Activated T-helper 17 cell treated with anti-CD3 and anti-CD28 coated beads, Interleukin-2, amount 50 U/mL, for 72 hours (primary cell): ENCODE results near the gene NME3. TPM values are rescaled to one million over a fixed set of nuclear protein-coding genes. Genes with fewer than 3 reads are reported as not detected.

ENCODE experiments used
- ATAC-seq: fragments of 150-1000 bp; cut with Tn5 transposase; replicated peaks from 2 replicates; pipeline ENCODE4 v1.10.0; 2021; ENCODE audit warnings: mild to moderate bottlenecking, moderate library complexity
- H3K27ac Mint-ChIP-seq: one replicate; pipeline ENCODE4 v1.8.0; 2022; ENCODE audit warnings: mixed read lengths
- H3K27me3 Mint-ChIP-seq: one replicate; pipeline ENCODE4 v1.8.0; 2022; ENCODE audit warnings: mixed read lengths
- H3K36me3 Mint-ChIP-seq: one replicate; pipeline ENCODE4 v1.8.0; 2022; ENCODE audit warnings: low read depth, mild to moderate bottlenecking, mixed read lengths
- H3K4me1 Mint-ChIP-seq: one replicate; pipeline ENCODE4 v1.8.0; 2022; ENCODE audit warnings: mixed read lengths
- H3K4me3 Mint-ChIP-seq: one replicate; pipeline ENCODE4 v1.8.0; 2022; ENCODE audit warnings: mild to moderate bottlenecking, mixed read lengths
- H3K9me3 Mint-ChIP-seq: one replicate; pipeline ENCODE4 v1.8.0; 2022; ENCODE audit warnings: mixed read lengths
- total RNA-seq, 2 donors: library from RNA; stranded (reverse); gene quantifications; one replicate each; pipeline ENCODE4 v1.2.3, GENCODE V29; 2022

NME3 gene
- total RNA-seq, 2 donors from 2014 or later: 39.3 to 39.9 TPM

DNA sequence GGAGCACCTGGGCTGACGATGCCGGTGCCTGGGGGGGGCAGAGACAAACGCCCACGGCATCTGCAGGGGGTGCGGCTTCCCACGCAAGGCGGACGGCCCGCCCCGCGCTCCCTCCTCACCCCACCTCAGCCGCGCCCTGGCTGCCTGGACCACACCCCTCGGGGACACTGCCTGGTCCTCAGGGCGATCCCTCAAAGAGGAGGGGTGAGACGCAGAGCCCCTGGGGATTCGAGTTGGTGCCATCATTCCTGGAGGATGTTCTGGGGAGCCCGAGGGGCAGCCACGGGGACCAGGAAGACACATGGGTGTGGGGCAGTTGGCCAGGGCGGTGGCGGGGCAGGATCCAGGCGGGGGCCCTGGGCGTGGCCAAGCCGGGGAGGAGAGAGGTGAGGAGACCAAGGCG, 18.3 kb upstream of the NME3 start:
- H3K27ac Mint-ChIP-seq: no peak overlapping the region
- peaks cover 13% of the 10 kb centered on the region for H3K36me3 Mint-ChIP-seq
- no peaks in the 10 kb centered on the region for H3K9me3 Mint-ChIP-seq
- ATAC-seq: no peak
- no peak overlapping the region for H3K4me3 Mint-ChIP-seq
- peaks cover 3% of the 10 kb centered on the region for H3K4me1 Mint-ChIP-seq
- H3K27me3 Mint-ChIP-seq: no peaks in the 10 kb centered on the region

DNA sequence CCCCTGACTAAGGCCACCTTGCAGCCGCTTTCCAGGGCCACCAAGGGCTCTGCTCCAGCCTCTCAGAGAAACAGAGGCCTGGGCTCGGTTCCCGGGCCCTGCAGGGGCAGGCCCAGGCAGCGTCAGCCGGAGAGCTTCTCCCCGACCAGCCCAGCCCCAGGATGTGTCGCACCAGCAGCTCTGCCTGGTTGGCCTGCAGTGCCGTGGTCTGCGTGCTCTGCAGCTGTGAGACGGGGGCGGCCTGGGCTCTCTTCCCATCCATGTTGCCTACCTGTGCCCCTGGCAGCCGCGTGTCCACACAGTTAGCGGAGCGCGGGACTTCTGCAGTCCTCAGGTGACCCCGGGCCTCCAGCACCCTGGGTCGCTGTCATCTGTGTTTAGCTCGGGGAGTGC, 17.4 kb upstream of the NME3 start:
- H3K27me3 Mint-ChIP-seq: no peaks in the 10 kb centered on the region
- H3K4me1 Mint-ChIP-seq: peaks cover 3% of the 10 kb centered on the region
- no peak overlapping the region for H3K4me3 Mint-ChIP-seq
- peaks cover 13% of the 10 kb centered on the region for H3K36me3 Mint-ChIP-seq
- no peak overlapping the region for H3K27ac Mint-ChIP-seq
- no peak for ATAC-seq
- H3K9me3 Mint-ChIP-seq: no peaks in the 10 kb centered on the region

- Mint-ChIP-seq H3K36me3 (peaks cover 13% of the 10 kb centered on the region), H3K4me3 (no peak overlapping the region), H3K9me3 (no peaks in the 10 kb centered on the region), H3K27ac (no peak overlapping the region), H3K4me1 (peaks cover 3% of the 10 kb centered on the region), H3K27me3 (no peaks in the 10 kb centered on the region)
- no peak for ATAC-seq
These were observed 16.9 kb upstream of the NME3 start for GRCh38 chr16:1788095-1788707.

GRCh38 chr16:1787322-1788094, 16.2 kb upstream of the NME3 start:
- peaks cover 3% of the 10 kb centered on the region for H3K4me1 Mint-ChIP-seq
- H3K4me3 Mint-ChIP-seq: no peak overlapping the region
- H3K27me3 Mint-ChIP-seq: no peaks in the 10 kb centered on the region
- H3K27ac Mint-ChIP-seq: no peak overlapping the region
- peaks cover 13% of the 10 kb centered on the region for H3K36me3 Mint-ChIP-seq
- H3K9me3 Mint-ChIP-seq: no peaks in the 10 kb centered on the region
- ATAC-seq: no peak

DNA sequence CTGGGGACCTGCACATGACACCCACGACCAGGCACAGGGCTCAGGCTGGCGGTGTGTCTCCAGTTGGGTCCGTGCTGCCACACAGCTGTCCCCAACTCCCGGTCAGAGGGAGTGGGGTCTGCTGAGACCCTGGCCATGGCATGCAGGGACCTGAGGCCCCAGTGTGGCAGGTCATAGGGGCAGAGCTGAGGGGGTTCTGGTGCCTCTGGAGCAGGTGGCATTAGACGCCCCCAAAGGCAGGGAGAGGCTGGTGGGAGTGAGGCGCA, 15.6 kb upstream of the NME3 start:
- Mint-ChIP-seq H3K36me3 (peaks cover 13% of the 10 kb centered on the region), H3K27ac (no peak overlapping the region), H3K27me3 (no peaks in the 10 kb centered on the region), H3K4me1 (peaks cover 3% of the 10 kb centered on the region), H3K9me3 (no peaks in the 10 kb centered on the region), H3K4me3 (no peak overlapping the region)
- ATAC-seq: no peak

DNA sequence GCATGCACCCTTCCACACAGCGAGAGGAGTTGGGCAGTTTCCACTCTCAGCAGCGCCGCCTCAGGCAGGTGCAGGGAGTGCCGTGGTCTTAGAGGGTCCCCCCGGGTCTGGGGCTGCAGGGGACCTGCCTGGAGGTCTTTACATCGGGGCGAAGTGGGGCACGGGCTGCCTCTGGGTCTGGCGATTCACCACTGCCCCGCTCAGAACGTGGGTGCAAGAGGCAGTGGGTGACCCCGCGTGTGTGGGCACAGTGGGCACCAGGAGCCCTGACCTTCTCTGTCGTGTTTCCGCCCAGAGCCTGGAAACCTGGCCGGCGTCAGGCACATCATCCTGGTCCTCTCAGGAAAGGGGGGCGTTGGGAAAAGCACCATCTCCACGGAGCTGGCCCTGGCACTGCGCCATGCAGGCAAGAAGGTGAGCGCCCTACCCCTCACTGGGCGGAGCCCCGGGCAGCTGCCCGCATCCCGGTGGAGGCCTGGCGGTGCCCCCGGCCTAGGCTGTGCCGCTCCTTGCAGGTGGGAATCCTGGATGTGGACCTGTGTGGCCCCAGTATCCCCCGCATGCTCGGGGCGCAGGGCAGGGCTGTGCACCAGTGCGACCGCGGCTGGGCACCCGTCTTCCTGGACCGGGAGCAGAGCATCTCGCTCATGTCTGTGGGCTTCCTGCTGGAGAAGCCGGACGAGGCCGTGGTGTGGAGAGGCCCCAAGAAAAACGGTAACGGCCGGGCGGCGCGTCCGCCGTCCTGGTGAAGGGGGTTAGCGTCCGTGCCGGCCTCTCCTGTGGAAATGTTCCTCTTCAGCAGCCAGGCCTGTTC, 15.1 kb upstream of the NME3 start:
- no peak overlapping the region for H3K4me3 Mint-ChIP-seq
- no peaks in the 10 kb centered on the region for H3K9me3 Mint-ChIP-seq
- peaks cover 3% of the 10 kb centered on the region for H3K4me1 Mint-ChIP-seq
- H3K27ac Mint-ChIP-seq: no peak overlapping the region
- no peaks in the 10 kb centered on the region for H3K27me3 Mint-ChIP-seq
- ATAC-seq: no peak
- H3K36me3 Mint-ChIP-seq: peaks cover 13% of the 10 kb centered on the region

DNA sequence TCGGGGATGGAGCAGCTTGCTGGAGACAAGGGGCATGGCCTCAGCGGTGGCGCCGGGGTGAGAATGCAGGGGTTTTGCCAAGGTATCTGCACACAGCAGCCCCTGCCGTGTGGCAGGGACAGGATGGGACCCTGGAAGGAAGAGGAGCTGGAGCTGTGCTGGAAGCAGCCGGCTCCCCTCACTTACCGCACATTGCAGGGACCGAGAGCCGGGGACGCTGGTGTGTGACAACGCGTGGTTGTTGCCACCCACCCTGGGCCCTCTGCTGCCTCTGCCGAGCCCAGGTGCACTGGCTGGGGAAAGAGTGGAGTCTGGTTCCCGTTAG, 14.5 kb upstream of the NME3 start:
- Mint-ChIP-seq H3K4me3 (no peak overlapping the region), H3K36me3 (peaks cover 20% of the 10 kb centered on the region), H3K4me1 (peaks cover 3% of the 10 kb centered on the region), H3K27ac (no peak overlapping the region), H3K9me3 (no peaks in the 10 kb centered on the region), H3K27me3 (no peaks in the 10 kb centered on the region)
- no peak for ATAC-seq

- H3K4me1 Mint-ChIP-seq: peaks cover 3% of the 10 kb centered on the region
- no peaks in the 10 kb centered on the region for H3K9me3 Mint-ChIP-seq
- no peak overlapping the region for H3K27ac Mint-ChIP-seq
- H3K4me3 Mint-ChIP-seq: peak overlapping the region; percentile 50
- no peak for ATAC-seq
- no peaks in the 10 kb centered on the region for H3K27me3 Mint-ChIP-seq
- peaks cover 21% of the 10 kb centered on the region for H3K36me3 Mint-ChIP-seq
These were observed 13.9 kb upstream of the NME3 start for GRCh38 chr16:1784977-1785845.

DNA sequence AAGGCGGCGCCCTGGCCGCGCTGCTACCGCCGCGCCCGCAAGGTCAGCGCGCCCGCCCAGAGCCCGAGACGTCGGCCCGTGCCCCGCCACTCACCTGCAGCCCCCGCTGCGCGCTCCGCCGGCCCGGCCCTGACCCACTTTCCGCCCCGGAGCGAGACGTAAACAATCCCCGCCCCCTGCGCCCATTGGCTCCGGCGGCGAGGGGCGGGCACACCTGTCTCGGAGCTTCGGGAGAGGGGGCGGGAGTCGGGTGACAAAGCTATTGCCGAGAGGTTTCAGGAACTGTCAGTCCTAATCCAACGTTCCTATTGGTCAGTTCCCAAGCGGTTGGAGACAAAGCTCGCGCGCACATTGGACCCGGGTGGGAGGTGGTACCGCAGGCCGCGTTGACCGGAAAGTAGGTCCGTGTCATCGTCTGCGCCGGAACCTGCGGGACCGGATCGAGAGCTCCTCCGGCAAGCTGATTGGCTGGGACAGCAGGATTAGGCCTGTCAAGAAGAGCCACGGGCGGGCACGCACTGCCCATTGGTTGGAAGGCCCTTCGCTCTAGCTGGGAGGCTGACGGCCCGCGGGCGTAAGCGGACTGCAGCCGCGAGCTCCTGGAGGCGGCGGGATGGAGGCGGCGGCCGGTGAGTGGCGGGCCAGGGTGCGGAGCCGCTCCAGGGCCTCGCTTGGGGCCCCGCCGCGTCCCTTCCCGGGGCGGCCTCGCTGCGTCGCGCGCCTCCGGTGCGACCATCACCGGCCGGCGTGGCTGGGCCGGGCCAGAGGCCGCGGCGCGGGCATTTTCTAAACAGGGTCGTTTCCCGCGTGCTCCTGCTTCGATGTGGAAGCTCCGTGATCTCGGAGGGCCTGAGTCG, 11.3 kb upstream of the NME3 start, which contains the start of the genes NUBP2 and SPSB3:
TSS of gene NUBP2 (plus strand) at position 553 of the 857 bp plus-strand sequence. CDS start at position 614, 61 bp downstream.
TSS of gene SPSB3 (minus strand) at position 164 of the 857 bp plus-strand sequence. CDS start 1,088 bp downstream, outside the sequence.
- ATAC-seq: peak; percentile 94
- peak within 1 kb of the TSS; percentile 88 for H3K27ac Mint-ChIP-seq
- H3K27me3 Mint-ChIP-seq: no peaks in the 10 kb centered on the region
- no peaks in the 10 kb centered on the region for H3K4me1 Mint-ChIP-seq
- peaks cover 14% of the 10 kb centered on the region for H3K36me3 Mint-ChIP-seq
- no peaks in the 10 kb centered on the region for H3K9me3 Mint-ChIP-seq
- peak within 1 kb of the TSS; percentile 89 for H3K4me3 Mint-ChIP-seq

DNA sequence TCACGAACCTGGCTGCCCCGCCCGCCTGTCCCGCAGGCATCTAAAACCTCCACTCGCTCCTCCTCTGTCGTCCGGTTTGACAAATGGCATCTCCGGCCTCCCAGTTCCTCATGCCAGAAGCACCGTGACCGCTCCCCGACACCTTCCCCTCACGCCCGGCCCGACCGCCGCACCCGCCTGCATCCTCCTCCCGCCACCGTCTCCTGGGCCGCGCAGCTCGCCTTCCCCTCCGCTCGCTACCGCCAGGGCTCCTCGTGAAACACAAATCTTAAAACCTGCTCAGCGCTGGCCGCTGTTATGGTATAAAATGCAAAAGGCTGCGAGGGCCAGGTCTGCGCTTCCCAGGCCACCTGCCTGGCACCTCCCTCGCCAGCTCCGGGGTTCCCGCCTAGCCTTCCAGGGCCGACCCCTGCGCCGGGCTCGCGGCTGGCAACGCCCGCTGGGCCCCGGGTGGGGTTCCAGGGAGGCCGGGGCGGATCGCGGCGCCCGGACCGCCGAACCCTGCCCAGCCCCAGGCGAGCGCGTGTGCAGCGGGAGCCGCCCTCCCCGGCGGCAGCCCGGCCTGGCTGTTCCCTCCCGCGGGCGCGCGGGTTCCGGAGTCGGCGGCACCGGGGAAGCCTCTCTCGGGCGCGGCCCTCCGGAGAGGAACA, 10.5 kb upstream of the NME3 start:
- no peaks in the 10 kb centered on the region for H3K27me3 Mint-ChIP-seq
- peaks cover 14% of the 10 kb centered on the region for H3K36me3 Mint-ChIP-seq
- no peaks in the 10 kb centered on the region for H3K4me1 Mint-ChIP-seq
- no peak for ATAC-seq
- peak overlapping the region; percentile 67 for H3K27ac Mint-ChIP-seq
- H3K9me3 Mint-ChIP-seq: no peaks in the 10 kb centered on the region
- H3K4me3 Mint-ChIP-seq: peak overlapping the region; percentile 89

- Mint-ChIP-seq H3K4me1 (no peaks in the 10 kb centered on the region), H3K36me3 (peaks cover 14% of the 10 kb centered on the region), H3K27me3 (no peaks in the 10 kb centered on the region), H3K27ac (peak overlapping the region; percentile 67), H3K9me3 (no peaks in the 10 kb centered on the region), H3K4me3 (peak overlapping the region; percentile 89)
- ATAC-seq: no peak
These were observed 9.9 kb upstream of the NME3 start for GRCh38 chr16:1781254-1781653.

DNA sequence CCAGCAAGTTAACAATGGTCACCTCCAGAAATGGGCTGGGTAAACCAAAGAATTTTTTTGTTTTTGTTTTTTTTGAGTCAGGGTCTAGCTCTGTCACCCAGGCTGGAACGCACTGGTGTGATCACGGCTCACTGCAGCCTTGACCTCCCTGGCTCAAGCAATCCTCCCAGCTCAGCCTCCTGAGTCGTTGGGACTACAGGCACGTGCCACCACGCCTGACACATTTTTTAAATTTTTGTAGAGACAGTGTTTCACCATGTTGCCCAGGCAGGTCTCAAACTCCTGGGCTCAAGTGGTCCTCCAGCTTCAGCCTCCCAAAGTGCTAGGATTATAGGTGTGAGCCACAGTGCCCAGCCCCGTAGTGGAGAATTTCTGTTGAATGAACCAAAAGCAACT, 9.3 kb upstream of the NME3 start:
- no peaks in the 10 kb centered on the region for H3K27me3 Mint-ChIP-seq
- H3K27ac Mint-ChIP-seq: no peak overlapping the region
- no peaks in the 10 kb centered on the region for H3K9me3 Mint-ChIP-seq
- H3K4me1 Mint-ChIP-seq: no peaks in the 10 kb centered on the region
- peak overlapping the region; percentile 89 for H3K4me3 Mint-ChIP-seq
- no peak for ATAC-seq
- peaks cover 14% of the 10 kb centered on the region for H3K36me3 Mint-ChIP-seq
